GM13977 (cell line): ENCODE results near the gene DIP2B.
"Not testable (repeated sequence)": the region's sequence is repeated elsewhere in the genome, so short reads cannot be mapped to it uniquely, and the experiment has no call there.

ENCODE experiments used
- DNase-seq: peaks from one replicate; pipeline ENCODE4 v3.0.0; 2012; ENCODE audit warnings: low spot score
- in situ Hi-C: fragments of 300-500 bp; cut with MboI; formaldehyde crosslinking; loops from one replicate; pipeline ENCODE4 v1.12.0; 2022; ENCODE audit warnings: low sequenced_read_pairs, low pct_unique_long_range_greater_than_20kb, mixed read lengths, inconsistent platforms; ENCODE audit not compliant: unreplicated experiment
- TF ChIP-seq, protein P1 (sequence below): IDR thresholded peaks from 2 replicates; pipeline ENCODE4 v1.5.1; 2012; ENCODE audit warnings: mild to moderate bottlenecking, control low read depth; ENCODE audit not compliant: insufficient read depth; ENCODE audit errors: extremely low read depth, missing control alignments

Gene DIP2B

DNA sequence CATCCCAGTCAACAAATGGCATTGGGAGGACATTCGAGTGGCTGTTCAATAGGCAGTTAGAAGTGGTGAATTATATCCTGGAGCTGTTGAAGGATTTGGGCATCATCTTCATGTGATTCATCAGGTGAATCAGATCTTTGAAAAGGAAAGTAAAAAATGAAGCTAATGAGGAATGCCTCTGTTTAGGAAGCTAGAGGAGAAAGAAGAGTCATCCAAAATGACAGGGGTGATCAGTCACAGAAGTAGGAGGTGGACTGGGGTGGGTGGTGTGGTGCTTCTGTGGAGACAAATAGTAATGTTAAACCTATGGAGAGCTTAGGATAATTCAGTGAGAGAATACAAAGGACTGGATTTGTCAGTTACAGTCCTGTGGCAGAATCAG is 32.7 kb downstream of the DIP2B start:
- in situ Hi-C loops = no loop called here
- TF ChIP-seq, protein P1, sequence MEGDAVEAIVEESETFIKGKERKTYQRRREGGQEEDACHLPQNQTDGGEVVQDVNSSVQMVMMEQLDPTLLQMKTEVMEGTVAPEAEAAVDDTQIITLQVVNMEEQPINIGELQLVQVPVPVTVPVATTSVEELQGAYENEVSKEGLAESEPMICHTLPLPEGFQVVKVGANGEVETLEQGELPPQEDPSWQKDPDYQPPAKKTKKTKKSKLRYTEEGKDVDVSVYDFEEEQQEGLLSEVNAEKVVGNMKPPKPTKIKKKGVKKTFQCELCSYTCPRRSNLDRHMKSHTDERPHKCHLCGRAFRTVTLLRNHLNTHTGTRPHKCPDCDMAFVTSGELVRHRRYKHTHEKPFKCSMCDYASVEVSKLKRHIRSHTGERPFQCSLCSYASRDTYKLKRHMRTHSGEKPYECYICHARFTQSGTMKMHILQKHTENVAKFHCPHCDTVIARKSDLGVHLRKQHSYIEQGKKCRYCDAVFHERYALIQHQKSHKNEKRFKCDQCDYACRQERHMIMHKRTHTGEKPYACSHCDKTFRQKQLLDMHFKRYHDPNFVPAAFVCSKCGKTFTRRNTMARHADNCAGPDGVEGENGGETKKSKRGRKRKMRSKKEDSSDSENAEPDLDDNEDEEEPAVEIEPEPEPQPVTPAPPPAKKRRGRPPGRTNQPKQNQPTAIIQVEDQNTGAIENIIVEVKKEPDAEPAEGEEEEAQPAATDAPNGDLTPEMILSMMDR = no peak
- no peak for DNase-seq

DNA sequence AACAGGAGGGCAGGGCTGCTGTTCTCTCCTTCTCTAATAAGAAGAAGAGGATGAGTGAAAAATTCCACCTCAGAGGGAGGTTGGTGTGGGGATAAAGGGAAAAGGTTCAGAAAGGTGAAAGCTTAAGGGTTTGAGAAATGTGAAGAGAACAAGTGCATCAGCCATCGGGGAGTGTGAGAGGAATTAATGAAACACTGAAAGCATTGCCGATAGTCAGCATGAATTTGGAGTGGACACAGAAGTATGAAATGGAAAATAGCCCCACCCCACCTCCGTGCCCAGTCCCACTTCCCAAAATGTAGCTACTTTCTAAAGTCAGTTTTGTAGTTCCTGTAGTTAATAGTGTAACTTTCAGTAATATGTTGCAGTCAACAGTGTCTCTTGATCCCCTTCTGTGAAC is 33.4 kb downstream of the DIP2B start:
- in situ Hi-C loops = no loop called here
- TF ChIP-seq, protein P1 = no peak
- peak; percentile 21 for DNase-seq

DNA sequence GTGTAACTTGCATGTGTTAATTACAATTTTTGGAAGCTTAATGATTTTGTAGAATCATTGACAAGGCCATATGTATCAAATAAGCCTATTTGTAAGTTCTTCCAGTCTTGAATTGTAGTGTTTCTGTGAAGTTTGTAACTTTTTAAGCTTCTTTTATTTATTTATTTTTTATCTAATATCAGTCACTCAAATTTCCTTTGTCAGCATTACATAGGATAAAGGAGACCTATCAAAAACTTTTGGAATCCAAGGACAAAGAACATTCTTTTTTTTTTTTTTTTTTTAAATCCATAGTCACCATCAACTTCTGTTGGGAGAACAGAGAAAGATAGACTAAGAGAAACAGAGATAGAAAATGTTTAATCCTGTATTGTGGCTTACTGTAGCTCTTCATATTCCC is 36.4 kb downstream of the DIP2B start:
- in situ Hi-C loops = no loop called here
- no peak for DNase-seq
- TF ChIP-seq, protein P1 = no peak

DNA sequence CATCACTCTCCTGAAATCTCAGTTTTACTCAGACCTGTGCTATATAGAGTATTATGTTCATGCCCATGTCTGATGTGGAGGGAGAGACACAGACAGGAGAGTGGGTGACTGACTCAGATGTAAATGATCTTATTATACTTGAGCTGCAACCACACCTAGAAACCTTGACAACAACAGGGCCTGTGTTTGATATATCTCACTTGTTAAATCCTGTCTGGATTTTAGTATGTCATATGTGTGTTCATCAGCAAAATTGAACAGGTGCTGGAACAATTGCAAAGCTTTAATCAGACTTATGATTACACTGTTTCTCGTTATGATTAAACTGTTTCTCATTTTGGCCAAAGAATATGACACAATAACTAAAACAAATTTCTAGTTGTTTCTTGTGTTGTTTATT is 37.7 kb downstream of the DIP2B start:
- in situ Hi-C loops = no loop called here
- DNase-seq = peak; percentile 42
- TF ChIP-seq, protein P1 = no peak

DNA sequence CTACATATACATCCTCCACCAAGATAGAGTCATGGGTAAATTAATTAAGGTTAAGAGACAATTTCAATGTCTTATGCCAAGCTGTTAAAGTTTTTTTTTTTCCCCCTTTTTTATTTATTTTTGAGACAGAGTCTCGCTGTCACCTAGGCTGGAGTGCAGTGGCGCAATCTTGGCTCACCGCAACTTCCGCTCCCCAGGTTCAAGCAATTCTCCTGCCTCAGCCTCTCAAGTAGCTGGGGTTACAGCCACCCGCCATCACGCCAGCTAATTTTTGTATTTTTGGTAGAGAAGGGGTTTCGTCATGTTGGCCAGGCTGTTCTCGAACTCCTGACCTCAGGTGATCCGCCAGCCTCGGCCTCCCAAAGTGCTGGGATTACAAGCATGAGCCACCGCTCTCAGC is 38.4 kb downstream of the DIP2B start:
- in situ Hi-C loops, DNase-seq: not testable (repeated sequence)

DNA sequence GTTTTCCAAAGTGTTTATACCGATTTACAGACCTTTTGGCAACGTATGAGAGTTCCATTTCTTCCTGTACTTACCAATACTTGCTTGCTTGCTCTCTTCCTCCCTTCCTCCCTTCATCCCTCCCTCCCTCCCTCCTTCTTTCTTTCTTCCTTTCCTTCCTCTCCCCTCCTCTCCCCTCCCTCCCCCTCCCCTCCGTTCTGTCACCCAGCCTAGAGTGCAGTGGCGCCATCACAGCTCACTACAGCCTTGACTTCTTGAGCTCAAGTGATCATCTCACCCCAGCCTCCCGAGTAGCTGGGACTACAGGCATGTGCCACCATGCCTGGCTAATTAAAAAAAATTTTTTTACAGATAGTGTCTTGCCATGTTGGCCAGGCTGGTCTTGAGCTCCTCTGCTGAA is 40.4 kb downstream of the DIP2B start:
- in situ Hi-C loops = no loop called here
- no peak for DNase-seq
- TF ChIP-seq, protein P1 = no peak

DNA sequence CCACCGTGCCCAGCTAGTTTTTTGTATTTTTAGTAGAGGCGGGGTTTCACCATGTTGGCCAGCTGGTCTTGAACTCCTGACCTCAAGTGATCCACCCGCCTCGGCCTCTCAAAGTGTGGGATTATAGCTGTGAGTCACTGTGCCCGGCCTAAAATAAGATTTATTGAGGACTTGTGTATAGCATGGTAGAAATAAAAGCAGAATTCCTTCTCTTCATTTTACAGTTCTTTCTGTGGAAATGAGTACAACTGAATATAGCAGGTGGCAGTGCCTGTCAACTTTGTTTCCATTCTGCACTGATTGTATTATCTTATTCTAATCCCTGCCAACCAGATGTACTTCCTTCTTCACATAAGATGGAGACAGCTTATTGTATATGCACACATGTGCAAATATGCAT is 41.0 kb downstream of the DIP2B start:
- in situ Hi-C loops = no loop called here
- TF ChIP-seq, protein P1 = no peak
- no peak for DNase-seq
